ENCODE measurements around the gene ZNF550.
A peak's percentile ranks its signal among the peaks of the same experiment; 100 is the strongest.

ZNF550 gene

GRCh38 chr19:57599377-57599760 lies 39.7 kb upstream of the ZNF550 start:
- no peaks in the 10 kb centered on the region for H3K79me2 ChIP-seq (ENCODE audit: control insufficient read depth, low read length)
- no peaks in the 10 kb centered on the region for H4K20me1 ChIP-seq (ENCODE audit: control insufficient read depth, insufficient read depth, low read depth, low read length)
- H3K4me2 ChIP-seq (ENCODE audit: low read length) = peak overlapping the region; percentile 84
- no peaks in the 10 kb centered on the region for H3K36me3 ChIP-seq (ENCODE audit: control insufficient read depth, low read length)
- no peaks in the 10 kb centered on the region for H3K27me3 ChIP-seq (ENCODE audit: control insufficient read depth, low read length)
- H3K9me2 ChIP-seq (replicated peaks; ENCODE audit: control insufficient read depth, low read length) = no peaks in the 10 kb centered on the region
- peak overlapping the region; percentile 79 for H3K4me3 ChIP-seq (ENCODE audit: low read length)
- H3K4me1 ChIP-seq (ENCODE audit: control insufficient read depth, low read length) = peaks cover 11% of the 10 kb centered on the region
- no peaks in the 10 kb centered on the region for H3F3A ChIP-seq (ENCODE audit: control insufficient read depth, insufficient read depth)
- H3K27ac ChIP-seq (ENCODE audit: low read depth, low read length) = no peak overlapping the region
- TF ChIP-seq EZH2phosphoT487 (IDR thresholded peaks at IDR 0.05; ENCODE audit: borderline replicate concordance, low read length) (no peak), CTCF (IDR thresholded peaks at IDR 0.05; ENCODE audit: low read depth, low read length, poor library complexity, severe bottlenecking) (no peak)
- H3K9me3 ChIP-seq (ENCODE audit: control insufficient read depth, insufficient read depth, low read length) = peaks cover 33% of the 10 kb centered on the region

DNA sequence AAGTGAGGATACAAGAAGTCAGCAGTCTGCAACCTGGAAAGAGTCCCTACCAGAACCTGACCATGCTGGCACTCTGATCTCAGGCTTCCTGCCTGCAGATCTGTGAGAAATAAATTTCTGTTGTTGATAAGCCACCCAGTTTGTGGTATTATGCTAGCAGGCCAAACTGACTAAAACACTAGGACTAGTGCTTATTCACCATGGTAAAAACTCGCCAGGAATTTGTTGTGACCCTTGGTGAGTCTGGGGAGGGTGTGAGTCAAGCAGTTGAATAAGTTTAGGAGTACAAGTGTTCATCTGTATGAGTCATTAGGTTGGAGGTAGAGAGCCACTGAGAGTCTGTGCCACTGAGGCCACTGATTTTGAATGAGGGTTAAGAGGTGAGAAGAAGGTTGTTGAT lies 27.9 kb upstream of the ZNF550 start:
- Histone ChIP-seq H3F3A (ENCODE audit: control insufficient read depth, insufficient read depth) (no peaks in the 10 kb centered on the region), H3K9me2 (replicated peaks; ENCODE audit: control insufficient read depth, low read length) (no peaks in the 10 kb centered on the region), H3K27me3 (ENCODE audit: control insufficient read depth, low read length) (no peaks in the 10 kb centered on the region), H3K36me3 (ENCODE audit: control insufficient read depth, low read length) (no peaks in the 10 kb centered on the region), H3K79me2 (ENCODE audit: control insufficient read depth, low read length) (no peaks in the 10 kb centered on the region), H3K27ac (ENCODE audit: low read depth, low read length) (no peak overlapping the region), H3K4me1 (ENCODE audit: control insufficient read depth, low read length) (no peaks in the 10 kb centered on the region), H3K4me2 (ENCODE audit: low read length) (no peak overlapping the region), H3K9me3 (ENCODE audit: control insufficient read depth, insufficient read depth, low read length) (peaks cover 48% of the 10 kb centered on the region; the same call in 1 of the 2 replicates), H3K4me3 (ENCODE audit: low read length) (no peak overlapping the region), H4K20me1 (ENCODE audit: control insufficient read depth, insufficient read depth, low read depth, low read length) (no peaks in the 10 kb centered on the region)
- TF ChIP-seq CTCF (IDR thresholded peaks at IDR 0.05; ENCODE audit: low read depth, low read length, poor library complexity, severe bottlenecking) = no peak
- no peak for TF ChIP-seq EZH2phosphoT487 (IDR thresholded peaks at IDR 0.05; ENCODE audit: borderline replicate concordance, low read length)

DNA sequence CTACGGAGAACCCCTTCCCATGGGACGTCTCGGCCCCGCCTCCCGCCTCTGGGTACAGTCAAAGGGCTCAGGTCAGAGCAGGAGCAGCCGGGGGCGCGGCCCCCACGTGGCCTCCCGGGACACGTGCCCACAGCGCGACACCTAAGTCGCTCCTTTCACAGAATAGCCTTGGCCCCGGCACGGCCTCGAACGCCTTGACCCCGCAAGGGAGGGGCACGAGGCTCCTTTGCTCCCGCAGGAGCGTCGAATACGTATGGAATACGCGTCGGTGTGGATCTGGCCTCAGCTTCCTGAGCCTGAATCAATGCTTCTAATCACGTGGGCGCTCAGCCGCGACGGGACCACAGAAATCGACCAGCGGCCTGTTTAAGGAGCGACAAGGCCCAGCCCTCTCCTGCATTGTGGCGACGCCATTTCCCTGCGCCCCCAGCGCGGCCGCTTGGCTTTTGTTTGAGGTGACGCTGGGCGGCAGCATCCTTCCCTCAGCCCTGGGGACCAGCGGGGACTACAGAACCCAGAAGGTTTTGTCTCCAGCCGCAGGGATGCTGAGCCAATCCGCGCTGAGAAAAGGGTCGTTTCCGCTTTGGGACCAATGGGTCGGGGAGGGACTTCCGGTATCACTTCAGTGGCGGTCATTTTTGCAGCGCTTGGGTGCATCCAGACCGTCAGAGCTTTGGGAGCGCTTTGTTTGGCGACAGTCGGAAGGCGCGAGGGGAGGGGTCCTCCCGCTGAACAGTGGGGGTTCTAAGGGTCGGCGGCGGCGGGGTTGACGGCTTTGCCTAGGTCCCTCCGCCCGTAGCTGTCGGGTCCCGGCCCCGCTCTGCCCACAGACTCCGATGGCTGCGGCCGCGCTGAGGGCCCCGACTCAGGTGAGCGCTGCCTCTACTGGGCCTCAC lies 24.1 kb upstream of the ZNF550 start, which contains the start of gene ZIK1:
TSS of gene ZIK1 (plus strand) at position 625 of the 896 bp plus-strand sequence. CDS start at position 837, 212 bp downstream.
- Histone ChIP-seq H3K27ac (ENCODE audit: low read depth, low read length) (no peak within 1 kb of the TSS), H3F3A (ENCODE audit: control insufficient read depth, insufficient read depth) (no peaks in the 10 kb centered on the region), H3K36me3 (ENCODE audit: control insufficient read depth, low read length) (no peaks in the 10 kb centered on the region), H3K4me3 (ENCODE audit: low read length) (no peak within 1 kb of the TSS), H3K9me2 (replicated peaks; ENCODE audit: control insufficient read depth, low read length) (no peaks in the 10 kb centered on the region), H4K20me1 (ENCODE audit: control insufficient read depth, insufficient read depth, low read depth, low read length) (no peaks in the 10 kb centered on the region), H3K79me2 (ENCODE audit: control insufficient read depth, low read length) (no peaks in the 10 kb centered on the region), H3K9me3 (ENCODE audit: control insufficient read depth, insufficient read depth, low read length) (peaks cover 54% of the 10 kb centered on the region), H3K4me1 (ENCODE audit: control insufficient read depth, low read length) (peaks cover 6% of the 10 kb centered on the region), H3K4me2 (ENCODE audit: low read length) (no peak within 1 kb of the TSS), H3K27me3 (ENCODE audit: control insufficient read depth, low read length) (no peaks in the 10 kb centered on the region)
- TF ChIP-seq EZH2phosphoT487 (IDR thresholded peaks at IDR 0.05; ENCODE audit: borderline replicate concordance, low read length) (no peak), CTCF (IDR thresholded peaks at IDR 0.05; ENCODE audit: low read depth, low read length, poor library complexity, severe bottlenecking) (no peak)

Measured in DOHH2 (cell line).